ENCODE results near the gene KCNA1.

- TF ChIP-seq CTCF (IDR thresholded peaks at IDR 0.05) (no peak), REST (IDR thresholded peaks at IDR 0.05; ENCODE audit: insufficient read depth in 1 of 2, low read depth in 2 of 2, low read length in 1 of 2) (no peak), POLR2AphosphoS5 (IDR thresholded peaks at IDR 0.05; ENCODE audit: low read depth, low read length) (no peak)
Observed at GRCh38 chr12:4958697-4959375, 49.1 kb downstream of the KCNA1 start.

Data from Panc1 (cell line).